ENCODE data around the gene DVL1. TPM values are rescaled to one million over a fixed set of nuclear protein-coding genes. Genes with fewer than 3 reads are reported as not detected.

Gene DVL1
- total and polyA plus RNA-seq, 2 of the 13 experiments (the other 11 are each of a cell fraction or from before 2014, with no cell fraction given): 30.8 to 60.4 TPM

DNA sequence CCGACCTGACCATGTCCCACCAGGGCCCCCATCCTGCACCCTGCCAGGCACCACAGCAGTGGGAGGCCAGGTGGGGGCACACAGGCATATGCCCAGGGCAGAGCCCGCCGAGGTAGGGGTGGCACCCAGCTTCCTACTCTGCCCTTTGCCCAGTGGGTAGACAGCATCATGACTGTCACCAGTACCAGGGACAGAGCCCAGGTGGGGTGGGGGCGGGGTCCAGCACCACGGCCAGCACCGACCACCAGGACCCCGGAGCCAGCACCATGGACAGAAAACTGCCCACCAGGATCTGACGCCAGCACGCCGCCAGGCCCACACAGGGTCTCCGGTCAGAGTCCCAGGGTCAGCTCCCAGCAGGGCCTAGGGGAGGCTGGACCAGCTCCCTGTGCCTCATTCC, 14.4 kb downstream of the DVL1 start (continued):
- TF ChIP-seq, protein P1, sequence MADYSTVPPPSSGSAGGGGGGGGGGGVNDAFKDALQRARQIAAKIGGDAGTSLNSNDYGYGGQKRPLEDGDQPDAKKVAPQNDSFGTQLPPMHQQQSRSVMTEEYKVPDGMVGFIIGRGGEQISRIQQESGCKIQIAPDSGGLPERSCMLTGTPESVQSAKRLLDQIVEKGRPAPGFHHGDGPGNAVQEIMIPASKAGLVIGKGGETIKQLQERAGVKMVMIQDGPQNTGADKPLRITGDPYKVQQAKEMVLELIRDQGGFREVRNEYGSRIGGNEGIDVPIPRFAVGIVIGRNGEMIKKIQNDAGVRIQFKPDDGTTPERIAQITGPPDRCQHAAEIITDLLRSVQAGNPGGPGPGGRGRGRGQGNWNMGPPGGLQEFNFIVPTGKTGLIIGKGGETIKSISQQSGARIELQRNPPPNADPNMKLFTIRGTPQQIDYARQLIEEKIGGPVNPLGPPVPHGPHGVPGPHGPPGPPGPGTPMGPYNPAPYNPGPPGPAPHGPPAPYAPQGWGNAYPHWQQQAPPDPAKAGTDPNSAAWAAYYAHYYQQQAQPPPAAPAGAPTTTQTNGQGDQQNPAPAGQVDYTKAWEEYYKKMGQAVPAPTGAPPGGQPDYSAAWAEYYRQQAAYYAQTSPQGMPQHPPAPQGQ (CRISPR knock-in tag; IDR thresholded peaks at IDR 0.05; ENCODE audit: borderline replicate concordance): no peak
- TF ChIP-seq POGZ (CRISPR knock-in tag; IDR thresholded peaks at IDR 0.05) (no peak), ZNF850 (CRISPR knock-in tag; conservative IDR thresholded peaks at IDR 0.05) (no peak), TAF1 (CRISPR knock-in tag; IDR thresholded peaks at IDR 0.05) (0 out of 2 replicates have a peak, but pooled peaks have one; percentile 13), HNF4G (IDR thresholded peaks at IDR 0.05; ENCODE audit: borderline replicate concordance, low read depth, low read length) (no peak), HNF4G (CRISPR knock-in tag; IDR thresholded peaks at IDR 0.05; ENCODE audit: borderline replicate concordance, low read depth) (no peak), THAP11 (CRISPR knock-in tag; IDR thresholded peaks at IDR 0.05) (no peak), ZNF770 (CRISPR knock-in tag; IDR thresholded peaks at IDR 0.05) (no peak), HNRNPK (IDR thresholded peaks at IDR 0.05; ENCODE audit: low read depth, low read length, poor library complexity, severe bottlenecking) (no peak), ZNF557 (CRISPR knock-in tag; IDR thresholded peaks at IDR 0.05) (no peak), SRSF1 (optimal IDR thresholded peaks at IDR 0.05; ENCODE audit: low read depth, low read length) (no peak), ZNF205 (CRISPR knock-in tag; IDR thresholded peaks at IDR 0.05) (peak; percentile 75; the same call in 1 of the 2 replicates), ONECUT2 (CRISPR knock-in tag; IDR thresholded peaks at IDR 0.05) (no peak), HBP1 (CRISPR knock-in tag; IDR thresholded peaks at IDR 0.05; ENCODE audit: low read depth) (peak; percentile 85; the same call in 1 of the 2 replicates), GABPB1 (CRISPR knock-in tag; IDR thresholded peaks at IDR 0.05) (peak; percentile 42; the same call in 1 of the 2 replicates), SETDB1 (CRISPR knock-in tag; IDR thresholded peaks at IDR 0.05; ENCODE audit: borderline replicate concordance) (no peak), ZSCAN29 (CRISPR knock-in tag; conservative IDR thresholded peaks at IDR 0.05) (no peak), HHEX (CRISPR knock-in tag; IDR thresholded peaks at IDR 0.05) (no peak), NCOA2 (CRISPR knock-in tag; IDR thresholded peaks at IDR 0.05) (peak; percentile 35; the same call in 1 of the 2 replicates), NFE2L2 (IDR thresholded peaks at IDR 0.05; ENCODE audit: low read length) (no peak)
- TF ChIP-seq, protein P2, sequence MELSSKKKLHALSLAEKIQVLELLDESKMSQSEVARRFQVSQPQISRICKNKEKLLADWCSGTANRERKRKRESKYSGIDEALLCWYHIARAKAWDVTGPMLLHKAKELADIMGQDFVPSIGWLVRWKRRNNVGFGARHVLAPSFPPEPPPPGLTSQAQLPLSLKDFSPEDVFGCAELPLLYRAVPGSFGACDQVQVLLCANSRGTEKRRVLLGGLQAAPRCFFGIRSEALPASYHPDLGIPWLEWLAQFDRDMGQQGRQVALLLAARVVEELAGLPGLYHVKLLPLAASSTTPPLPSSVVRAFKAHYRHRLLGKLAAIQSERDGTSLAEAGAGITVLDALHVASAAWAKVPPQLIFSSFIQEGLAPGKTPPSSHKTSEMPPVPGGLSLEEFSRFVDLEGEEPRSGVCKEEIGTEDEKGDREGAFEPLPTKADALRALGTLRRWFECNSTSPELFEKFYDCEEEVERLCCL (CRISPR knock-in tag; IDR thresholded peaks at IDR 0.05; ENCODE audit: borderline replicate concordance): peak; percentile 85; the same call in 1 of the 2 replicates
- TF ChIP-seq, protein P3, sequence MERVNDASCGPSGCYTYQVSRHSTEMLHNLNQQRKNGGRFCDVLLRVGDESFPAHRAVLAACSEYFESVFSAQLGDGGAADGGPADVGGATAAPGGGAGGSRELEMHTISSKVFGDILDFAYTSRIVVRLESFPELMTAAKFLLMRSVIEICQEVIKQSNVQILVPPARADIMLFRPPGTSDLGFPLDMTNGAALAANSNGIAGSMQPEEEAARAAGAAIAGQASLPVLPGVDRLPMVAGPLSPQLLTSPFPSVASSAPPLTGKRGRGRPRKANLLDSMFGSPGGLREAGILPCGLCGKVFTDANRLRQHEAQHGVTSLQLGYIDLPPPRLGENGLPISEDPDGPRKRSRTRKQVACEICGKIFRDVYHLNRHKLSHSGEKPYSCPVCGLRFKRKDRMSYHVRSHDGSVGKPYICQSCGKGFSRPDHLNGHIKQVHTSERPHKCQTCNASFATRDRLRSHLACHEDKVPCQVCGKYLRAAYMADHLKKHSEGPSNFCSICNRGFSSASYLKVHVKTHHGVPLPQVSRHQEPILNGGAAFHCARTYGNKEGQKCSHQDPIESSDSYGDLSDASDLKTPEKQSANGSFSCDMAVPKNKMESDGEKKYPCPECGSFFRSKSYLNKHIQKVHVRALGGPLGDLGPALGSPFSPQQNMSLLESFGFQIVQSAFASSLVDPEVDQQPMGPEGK (CRISPR knock-in tag; IDR thresholded peaks at IDR 0.05): 0 out of 2 replicates have a peak, but pooled peaks have one; percentile 24

All from HepG2 (cell line).